Measurements from ENCODE around the gene NXNL1.

The NXNL1 gene

DNA sequence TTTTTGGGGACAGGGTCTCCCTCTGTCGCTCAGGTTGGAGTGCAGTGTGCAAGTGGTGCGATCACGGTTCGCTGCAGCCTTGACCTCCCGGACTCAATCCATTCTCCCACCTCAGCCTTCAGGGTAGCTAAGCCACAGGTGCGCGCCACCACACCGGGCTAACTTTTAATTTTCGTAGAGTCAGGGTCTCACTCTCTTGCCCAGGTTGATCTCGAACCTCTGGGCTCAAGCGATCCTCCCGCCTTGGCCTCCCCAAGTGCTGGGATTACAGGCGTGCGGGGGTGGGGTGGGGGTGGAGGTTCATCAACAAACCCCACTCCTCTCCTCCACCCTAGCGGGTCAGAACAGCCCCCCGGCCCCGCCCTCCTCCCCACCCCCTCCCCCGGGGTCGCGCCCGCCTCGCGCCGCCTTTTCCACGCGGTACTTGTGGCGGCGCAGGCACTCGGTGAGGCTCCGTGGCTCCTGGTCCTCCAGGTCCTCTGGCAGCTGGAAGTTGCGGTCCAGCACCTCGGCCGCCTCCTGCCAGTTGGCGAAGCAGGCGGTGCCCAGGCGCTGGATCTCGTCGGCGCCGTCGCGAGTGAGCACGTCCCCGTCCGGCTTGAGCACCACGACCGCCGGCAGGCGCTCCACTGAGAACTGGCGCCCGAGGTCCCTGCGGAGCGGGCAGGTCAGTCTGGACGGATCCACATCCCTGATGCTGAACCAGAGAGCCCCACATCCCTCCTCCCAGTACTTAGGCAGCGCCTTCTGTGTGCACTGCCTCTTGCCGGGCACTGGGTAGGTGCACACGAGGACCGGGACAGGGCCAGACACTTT is 5.2 kb downstream of the NXNL1 start:
- DNase-seq = no peak

DNA sequence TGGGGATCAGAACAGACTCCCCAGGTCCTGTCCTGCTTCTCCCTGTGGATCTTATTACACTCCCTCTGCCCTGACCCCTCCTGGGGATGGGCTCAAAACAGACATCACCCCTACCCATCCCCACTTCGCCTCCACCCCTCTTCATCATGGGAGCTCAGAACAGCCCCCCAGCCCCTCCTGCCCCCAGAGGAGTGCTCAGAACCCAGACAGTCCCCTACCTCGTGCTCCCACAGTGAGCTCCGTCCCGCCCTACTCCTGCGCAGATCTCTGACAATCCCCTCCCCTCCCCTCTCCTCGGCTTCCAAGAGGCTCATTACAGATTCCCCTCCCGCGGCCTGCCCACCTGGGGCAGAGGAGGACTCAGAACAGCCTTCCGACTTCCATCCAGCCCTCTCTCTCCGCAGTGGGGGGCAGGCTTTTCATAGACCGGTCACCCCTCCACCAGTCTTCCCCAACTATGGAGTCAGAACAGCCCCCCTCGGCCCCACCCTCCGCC is 6.1 kb downstream of the NXNL1 start:
- DNase-seq = no peak

DNA sequence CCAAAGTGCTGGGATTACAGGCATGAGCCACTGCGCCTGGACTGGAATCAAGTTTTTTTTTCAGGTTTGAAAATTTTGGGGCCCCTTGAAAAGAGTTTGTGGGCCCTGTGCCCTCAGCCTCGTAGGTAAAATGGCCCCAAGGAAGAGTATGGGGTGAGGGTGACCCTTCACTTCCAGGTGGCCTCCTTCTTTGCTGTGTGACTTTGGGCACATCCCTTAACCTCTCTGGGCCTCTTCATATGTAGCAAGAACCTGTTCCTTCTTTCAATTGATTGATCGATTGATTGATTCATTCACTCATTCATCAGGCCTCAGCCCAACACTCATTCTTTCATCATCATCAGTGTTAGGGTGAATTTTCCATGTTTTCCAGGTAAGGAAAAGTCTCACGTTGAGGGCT is 8.9 kb downstream of the NXNL1 start:
- DNase-seq = no peak

DNA sequence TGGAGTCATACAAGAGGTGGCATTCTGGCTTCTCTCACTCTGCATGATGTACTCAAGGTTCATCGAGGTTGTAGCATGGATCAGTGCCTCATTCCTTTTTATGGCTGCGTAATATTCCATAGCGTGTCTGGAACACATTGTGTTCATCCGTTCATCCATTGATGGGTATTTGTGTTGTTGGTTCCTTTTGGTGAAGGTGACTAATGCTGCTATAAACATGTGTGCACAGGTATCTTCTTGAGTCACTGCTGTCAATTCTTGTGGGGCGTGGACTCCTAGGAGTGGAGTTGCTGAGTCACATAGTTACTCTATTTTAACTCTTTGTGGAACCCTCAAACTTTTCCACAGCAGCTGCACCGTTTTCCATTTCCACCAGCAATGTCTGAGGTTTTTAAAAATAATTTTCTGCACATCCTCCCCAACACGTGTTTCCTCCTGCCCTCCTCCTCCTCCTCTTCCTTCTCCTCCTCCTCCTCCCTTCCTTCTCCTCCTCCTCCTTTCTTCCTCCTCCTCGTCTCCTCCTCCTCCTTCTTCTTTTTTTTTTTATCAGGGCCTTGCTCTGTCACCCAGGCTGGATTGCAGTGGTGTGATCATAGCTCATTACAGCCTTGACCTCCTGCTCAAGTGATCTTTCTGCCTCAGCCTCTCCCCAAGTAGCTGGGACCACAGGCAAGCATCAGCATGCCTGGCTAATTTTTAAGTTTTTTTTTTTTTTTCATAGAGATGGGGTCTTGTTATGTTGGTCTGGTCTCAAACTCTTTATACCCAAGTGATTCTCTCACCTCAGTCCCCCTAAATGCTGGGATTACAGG is 10.3 kb downstream of the NXNL1 start:
- DNase-seq = peak; percentile 41

DNA sequence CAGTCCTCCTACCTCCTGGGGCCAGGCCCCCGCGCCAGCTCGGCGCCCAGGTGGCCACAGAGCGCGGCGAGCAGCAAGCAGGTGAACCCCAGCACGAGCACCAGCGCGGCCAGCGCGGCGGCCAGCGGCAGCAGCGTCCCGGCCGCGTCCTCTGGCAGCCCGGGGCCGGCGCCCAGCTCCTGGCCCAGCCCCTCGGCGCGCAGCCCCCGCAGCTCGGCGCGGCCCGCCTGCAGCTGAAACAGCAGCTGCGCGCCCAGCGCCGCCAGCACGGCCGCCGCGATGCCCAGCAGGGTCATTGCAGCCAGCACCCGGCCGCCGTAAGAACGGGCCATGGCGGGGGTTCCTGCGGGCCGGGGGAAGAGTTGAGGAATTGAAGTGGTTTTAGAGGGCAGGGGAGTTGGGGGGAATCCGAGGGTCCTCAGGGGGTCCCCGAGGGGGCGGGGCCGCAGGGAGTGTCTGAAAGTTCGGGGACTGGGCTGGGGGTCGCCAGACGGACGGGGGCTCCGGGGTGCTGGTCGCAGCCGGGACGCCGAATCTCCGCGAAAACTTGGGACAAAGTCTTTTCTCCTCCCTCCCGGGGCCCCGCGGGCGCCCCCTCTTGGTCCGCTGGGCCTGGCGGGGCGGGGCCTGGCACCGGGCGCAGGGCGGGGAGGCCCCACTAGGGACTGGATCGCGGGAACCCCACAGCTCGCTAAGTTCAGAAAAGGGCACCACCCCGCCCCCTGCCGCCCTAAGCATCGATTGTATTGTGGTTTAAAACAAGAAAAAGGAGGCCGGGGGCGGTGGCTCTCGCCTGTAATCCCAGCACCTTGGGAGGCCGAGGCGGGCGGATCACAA is 12.4 kb downstream of the NXNL1 start, which contains the start of gene TMEM221:
Gene TMEM221, minus strand, starts transcription at position 538 of the 837 bp plus-strand sequence. Its CDS starts 206 bp downstream, at position 332.
- DNase-seq = no peak

DNA sequence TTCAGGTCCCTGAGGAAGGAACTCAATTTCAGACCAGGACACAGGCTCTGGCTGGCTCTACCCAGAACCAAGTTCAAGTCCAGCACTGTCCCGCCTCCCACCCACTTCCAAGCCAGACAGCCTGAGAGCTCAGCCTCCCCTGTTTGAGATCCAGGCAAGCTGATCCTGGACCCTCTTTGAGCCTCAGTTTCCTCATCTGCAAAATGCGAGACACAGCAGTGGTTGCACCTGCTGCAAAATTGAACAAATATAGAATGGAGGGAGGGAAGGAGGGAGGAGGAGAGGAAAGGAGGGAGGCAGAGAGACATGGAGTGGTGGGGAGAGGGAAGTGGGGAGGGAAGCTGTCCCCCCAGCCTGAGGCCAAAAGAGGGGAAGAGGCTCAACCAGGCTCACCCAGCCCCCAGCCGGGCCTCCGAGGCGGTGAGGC is 13.0 kb downstream of the NXNL1 start:
- DNase-seq = no peak

DNA sequence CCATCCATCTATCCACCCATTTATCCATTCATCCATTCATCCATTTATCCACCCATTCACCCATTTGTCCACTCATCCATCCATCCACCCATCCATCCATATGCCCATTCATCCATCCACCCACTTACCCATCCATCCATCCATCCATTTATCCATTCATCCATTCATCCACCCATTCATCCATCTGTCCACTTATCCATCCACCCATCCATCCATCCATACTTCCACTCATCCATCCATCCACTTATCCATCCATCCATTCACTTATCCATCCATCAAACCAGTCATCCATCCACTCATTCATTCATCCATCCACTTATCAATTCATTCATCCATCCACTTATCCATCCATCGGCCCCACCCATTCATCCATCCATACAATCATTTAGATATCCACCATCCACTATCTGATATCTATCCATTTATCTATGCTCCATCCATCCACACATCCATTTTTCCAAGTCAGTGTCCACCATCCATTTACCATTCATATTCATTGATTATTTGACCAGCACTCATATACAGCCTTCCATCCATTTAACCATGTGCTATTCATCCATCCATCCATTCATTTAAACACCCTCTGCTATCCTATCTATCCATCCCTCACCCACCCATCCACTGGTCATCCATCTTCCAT is 15.1 kb downstream of the NXNL1 start:
- no peak for DNase-seq

DNA sequence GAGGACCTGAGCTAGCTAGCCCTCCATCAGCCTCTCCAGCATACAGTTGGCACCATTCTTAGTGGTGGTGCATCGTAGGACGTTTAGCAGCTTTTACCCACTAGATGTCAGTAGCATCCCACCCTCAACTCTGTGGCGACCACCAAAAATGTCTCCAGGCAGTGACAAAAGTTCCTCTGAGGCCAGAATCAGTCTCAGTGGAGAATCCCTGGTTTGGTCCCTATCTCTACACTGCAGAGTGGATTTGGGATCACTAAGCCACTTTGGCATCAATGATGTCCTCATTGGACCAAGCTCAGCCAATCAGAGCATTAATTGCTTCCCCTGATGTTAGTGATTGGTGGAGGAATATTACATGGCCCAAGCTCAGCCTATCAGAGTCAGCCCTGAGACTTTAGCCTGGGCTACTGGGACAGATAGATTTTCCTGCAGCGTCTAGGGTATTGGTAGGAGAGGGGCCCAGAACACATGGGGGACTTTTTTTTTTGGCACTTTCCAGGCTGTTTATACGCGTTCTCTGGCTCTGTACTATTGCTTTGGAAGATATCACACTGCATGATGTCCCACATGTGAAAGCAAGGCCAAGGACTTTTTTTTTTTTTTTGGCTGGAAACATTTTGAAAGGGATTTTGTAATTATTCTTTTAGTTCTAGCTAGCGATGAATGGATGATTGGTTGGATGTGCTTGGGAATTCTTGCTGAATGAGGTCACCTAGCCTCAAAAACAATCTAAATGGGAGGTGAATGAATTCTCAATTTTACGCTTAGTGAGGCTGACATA is 19.3 kb downstream of the NXNL1 start:
- peak; percentile 57 for DNase-seq

DNA sequence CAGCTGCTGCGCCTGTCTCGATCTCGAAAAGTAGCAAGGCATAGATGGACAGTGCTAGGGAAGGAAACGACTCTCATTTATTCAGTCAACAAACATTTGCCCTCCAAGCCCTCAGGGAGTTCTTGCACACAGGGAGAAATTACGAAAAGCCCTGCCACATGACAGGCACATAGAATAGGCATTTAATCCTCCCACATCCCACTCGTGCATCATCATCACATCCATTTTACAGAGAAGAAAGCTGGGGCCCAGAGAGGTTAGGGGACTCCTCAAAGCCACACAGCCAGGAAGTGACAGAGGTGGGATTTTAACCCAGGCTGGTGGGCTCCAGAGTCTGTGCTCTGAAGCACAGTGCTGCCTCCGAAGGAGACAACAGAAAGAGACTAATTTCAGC is 23.9 kb downstream of the NXNL1 start:
- DNase-seq = no peak

DNA sequence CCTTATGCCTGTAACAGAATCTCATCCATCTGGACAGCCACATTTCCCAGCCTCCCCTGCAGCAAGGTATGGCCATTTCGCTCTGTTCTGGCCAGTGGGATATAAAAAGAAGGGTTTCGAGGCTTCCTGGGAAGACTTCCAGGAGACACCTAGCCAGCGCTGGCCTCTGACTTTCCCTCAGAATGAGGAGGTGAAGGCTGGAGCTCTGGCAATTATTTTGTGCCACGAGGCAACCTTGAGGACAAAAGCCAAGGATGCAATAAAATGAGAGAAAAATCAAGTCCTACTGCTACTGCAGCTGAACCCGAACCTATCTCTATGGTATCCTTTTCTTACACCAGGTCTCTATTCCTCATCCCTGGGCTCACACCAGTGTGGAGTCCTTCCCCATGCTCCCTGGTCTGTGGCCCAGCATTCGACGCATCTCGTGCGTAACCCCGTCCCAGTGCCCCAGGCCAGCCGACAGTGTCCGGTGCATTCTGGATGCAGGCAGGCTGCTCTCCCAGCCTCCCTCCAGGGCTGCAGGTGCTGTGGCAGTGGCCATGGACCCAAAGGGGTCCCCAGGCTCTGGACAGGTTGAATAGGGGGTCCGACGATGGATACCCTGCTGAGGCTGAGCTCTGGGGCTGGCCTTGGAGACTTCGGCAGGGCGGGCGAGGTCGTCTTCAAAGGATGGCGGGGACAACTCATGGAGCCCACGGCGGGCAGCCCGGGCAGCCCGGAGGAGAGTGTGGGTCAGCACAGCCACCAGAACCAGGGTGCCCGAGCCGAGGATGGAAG is 24.4 kb downstream of the NXNL1 start:
- DNase-seq = no peak

DNA sequence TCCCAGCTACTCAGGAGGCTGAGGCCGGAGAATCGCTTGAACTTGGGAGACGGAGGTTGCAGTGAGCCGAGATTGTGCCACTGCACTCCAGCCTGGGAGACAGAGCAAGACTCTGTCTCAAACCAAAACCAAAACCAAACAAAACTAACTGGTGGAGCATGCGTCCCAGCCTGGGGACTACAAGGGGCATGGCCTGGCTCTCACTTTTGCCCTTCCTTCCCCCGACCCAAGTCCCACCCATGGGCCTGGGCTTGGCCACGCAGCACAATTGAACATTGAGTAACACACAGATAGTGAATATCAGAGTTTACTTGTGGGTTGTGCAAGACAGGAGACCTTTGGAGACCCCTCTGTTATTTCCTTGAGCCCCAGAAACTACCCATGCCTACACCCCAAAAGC is 25.5 kb downstream of the NXNL1 start:
- DNase-seq = no peak

DNA sequence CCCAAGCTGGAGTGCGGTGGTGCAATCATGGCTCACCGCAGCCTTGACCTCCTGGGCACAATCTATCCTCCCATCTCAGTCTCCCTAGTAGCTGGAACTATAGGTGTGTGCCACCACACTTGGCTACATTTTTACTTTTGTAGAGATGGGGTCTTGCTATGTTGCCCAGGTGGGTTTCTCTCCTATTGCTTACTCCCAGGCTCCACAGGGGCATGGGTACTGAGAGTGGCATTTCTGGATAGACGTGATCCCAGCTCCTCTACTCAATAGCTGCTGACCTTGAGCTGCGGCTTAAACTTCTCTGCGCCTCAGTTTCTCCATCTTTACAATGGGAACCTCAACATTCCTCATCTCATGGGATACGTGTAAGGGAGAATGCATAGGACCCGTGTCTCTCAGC is 29.3 kb downstream of the NXNL1 start:
- no peak for DNase-seq

DNA sequence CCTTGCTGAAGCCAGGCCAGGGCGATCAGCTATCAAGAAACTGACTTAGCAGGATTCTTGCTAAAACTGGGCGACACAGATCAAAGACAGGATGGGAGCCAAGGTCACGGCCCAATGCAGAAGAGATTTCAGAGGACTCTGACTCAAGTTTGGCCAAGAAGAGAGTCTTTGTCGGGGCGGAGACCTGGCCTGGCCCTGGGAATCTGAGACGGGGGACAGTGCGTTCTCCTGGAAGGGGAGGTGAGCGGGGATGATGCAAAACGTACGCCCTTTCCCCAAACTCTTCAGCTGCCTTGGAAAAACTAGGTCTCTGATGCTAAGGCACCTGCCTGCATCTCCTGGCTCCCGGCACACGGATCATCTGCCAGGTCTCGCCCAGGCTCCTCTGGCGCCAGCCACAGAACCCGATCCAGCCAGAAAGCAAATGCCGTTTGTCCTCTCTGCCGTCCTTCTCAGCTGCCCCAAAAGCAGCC is 31.0 kb downstream of the NXNL1 start:
- no peak for DNase-seq

DNA sequence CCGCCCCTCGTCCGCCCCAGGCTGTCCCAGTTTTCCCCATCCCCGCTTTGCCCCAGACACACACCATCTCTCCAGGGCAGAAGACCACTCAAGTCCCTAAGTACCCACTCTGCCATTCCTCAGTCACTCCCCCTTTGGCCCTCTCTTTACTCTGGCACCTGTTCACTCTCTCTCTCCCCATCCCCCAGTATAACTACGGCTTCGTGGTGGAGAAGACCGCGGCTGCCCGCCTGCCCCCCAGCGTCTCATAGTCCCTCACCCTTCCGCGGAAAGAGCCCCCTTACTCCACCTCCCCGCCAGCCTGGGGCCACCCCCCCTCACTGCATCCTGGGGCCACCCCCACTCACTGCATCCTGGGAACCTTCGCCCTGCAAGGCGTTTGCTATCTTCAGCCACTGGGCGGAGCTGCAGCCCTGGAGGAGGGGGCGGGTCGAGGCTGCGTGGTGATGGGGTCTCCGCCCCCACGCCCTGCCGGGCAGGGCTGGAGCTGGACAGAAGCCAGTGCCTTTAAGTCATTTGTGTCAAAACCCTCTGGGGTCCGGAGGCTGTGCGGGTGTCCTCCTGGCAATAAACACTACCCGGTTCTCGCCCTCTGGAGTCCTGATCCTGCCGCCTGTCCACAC is 35.9 kb downstream of the NXNL1 start:
- DNase-seq = peak; percentile 26

DNA sequence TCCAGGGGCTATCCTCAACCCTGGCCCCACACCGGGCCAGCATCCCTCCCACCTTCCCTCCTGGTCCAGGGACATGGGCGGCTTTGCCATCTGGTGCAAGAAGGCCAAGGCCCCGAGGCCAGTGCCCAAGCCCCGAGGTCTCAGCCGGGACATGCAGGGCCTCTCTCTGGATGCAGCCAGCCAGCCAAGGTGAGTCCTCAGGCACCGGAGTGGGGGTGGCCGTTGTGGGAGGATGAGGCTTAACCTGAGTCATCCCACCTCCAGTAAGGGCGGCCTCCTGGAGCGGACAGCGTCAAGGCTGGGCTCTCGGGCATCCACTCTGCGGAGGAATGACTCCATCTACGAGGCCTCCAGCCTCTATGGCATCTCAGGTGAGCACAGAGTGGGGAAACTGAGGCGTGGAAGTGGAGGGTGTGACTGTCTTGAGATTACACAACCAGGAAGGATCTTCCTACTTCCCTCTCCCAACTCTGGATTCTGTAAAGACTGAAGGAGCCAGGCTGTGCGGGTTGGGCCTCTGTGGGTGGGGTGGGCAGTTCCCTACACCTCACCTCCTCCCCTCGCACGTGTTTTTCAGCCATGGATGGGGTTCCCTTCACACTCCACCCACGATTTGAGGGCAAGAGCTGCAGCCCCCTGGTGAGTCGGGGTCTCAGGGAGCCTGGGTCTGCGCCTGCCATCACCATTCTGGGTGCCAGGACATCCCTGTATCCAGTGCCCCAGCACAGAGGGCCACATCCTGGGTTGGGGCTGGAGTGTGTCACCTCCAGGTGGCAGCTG is 37.1 kb downstream of the NXNL1 start:
- DNase-seq = no peak

DNA sequence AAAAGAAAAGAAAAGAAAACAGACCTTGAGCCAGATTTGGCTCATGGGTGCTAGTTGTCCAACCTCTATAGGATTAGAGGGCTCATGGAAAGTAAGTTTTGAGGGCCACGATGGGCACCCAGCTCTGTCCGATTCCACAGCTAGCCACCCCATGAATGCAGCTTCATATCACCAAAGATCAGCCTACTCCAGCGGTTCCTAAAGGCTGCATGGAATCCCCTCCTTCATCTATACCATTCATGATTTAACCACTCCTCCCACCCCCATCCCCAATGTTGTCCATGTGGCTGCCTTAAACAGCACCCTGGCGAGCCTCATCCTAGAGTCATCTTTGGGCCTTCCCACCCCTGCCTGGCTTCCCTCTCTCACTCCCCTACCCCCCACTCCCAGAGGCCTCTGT is 38.8 kb downstream of the NXNL1 start:
- no peak for DNase-seq

DNA sequence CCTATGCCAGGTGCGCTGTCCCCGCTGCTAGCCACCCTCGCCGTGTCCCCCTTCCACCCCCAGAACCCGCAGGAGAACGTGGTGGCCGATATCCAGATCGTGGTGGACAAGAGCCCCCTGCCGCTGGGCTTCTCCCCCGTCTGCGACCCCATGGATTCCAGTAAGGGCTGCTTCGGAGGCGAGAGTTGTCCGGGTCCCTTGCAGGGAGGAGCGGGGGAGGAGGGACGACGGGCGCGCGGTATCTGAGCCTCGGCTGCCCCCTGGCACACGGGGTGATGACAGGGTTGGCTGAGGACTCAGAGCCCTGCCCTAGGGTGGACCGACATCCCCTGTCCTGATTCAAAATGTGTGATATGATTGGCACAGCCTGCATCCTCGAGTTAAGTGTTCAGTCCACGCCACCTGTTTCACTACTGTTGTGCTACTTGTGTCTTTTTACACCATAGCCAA is 40.2 kb downstream of the NXNL1 start:
- no peak for DNase-seq

DNA sequence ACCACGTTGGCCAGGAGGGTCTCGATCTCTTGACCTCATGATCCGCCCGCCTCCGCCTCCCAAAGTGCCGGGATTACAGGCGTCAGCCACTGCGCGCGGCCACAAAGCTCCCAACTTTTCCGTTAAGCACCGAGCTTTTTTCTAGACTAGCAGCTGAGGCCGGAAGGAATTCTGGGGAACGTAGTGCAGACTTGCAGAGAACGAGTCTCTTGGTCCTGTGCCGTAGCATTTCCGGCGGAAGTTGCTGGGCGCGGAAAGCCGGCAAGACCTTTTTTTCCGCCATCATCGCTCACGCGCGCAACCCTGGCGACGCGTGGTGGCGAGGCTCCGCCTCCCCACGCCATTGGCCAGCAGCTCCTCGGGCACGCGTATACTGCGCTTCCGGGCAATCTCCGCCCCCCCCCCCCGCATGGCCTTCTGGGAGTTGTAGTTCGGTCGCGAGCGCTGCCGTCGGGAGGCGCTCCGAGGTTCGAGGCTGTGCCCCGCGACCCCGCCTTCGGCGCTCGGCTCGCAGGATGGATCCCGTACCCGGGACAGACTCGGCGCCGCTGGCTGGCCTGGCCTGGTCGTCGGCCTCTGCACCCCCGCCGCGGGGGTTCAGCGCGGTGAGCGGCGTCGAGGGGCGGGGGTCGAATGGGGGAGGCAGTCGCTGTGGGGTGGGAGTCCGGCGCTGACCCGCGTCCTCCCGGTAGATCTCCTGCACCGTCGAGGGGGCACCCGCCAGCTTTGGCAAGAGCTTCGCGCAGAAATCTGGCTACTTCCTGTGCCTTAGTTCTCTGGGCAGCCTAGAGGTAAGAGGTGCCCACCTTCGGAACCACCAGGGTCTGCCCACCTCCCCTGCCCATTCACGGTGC is 40.9 kb downstream of the NXNL1 start, which contains the start of gene MVB12A:
Gene MVB12A, plus strand, starts transcription at position 427 of the 854 bp plus-strand sequence. Its CDS starts 89 bp downstream, at position 516.
- DNase-seq = peak; percentile 96
